GM18861 (cell line): Measurements from ENCODE around the gene RNASE8.

Experiments
- ATAC-seq: cut with Tn5 transposase; IDR thresholded peaks from one replicate; pipeline ENCODE4 v1.9.1; 2021; ENCODE audit not compliant: unreplicated experiment

The RNASE8 gene

GRCh38 chr14:21053184-21054122, 4.2 kb upstream of the RNASE8 start:
- no peak for ATAC-seq

GRCh38 chr14:21054123-21054767, 3.4 kb upstream of the RNASE8 start:
- ATAC-seq: no peak

GRCh38 chr14:21054768-21055145, 2.9 kb upstream of the RNASE8 start:
- ATAC-seq: no peak

GRCh38 chr14:21055432-21056117, 2.0 kb upstream of the RNASE8 start:
- ATAC-seq: no peak

GRCh38 chr14:21056520-21057163, 980 bp upstream of the RNASE8 start:
- ATAC-seq: no peak

GRCh38 chr14:21058903-21059302, 1.3 kb downstream of the RNASE8 start:
- no peak for ATAC-seq

GRCh38 chr14:21059842-21060613, 2.4 kb downstream of the RNASE8 start:
- ATAC-seq: no peak

- ATAC-seq: no peak
Observed at GRCh38 chr14:21060614-21061346, 3.2 kb downstream of the RNASE8 start.

GRCh38 chr14:21061347-21061668, 3.7 kb downstream of the RNASE8 start:
- no peak for ATAC-seq

GRCh38 chr14:21063479-21063878, 5.9 kb downstream of the RNASE8 start:
- no peak for ATAC-seq

GRCh38 chr14:21066882-21067502, 9.4 kb downstream of the RNASE8 start:
- no peak for ATAC-seq

- peak; percentile 33 for ATAC-seq
Observed at GRCh38 chr14:21068521-21069387, 11.1 kb downstream of the RNASE8 start.

GRCh38 chr14:21069388-21070082, 11.9 kb downstream of the RNASE8 start:
- no peak for ATAC-seq

GRCh38 chr14:21070083-21070609, 12.5 kb downstream of the RNASE8 start, which contains the start of gene ARHGEF40:
TSS of gene ARHGEF40 (plus strand) at chr14:21070304. CDS start at chr14:21070397, 93 bp downstream.
- no peak for ATAC-seq

- ATAC-seq: peak; percentile 2
Observed at GRCh38 chr14:21070610-21071224, 13.1 kb downstream of the RNASE8 start.

GRCh38 chr14:21071225-21072030, 13.8 kb downstream of the RNASE8 start:
- peak; percentile 48 for ATAC-seq
